ENCODE measurements around the gene MASP1. TPM values are rescaled to one million over a fixed set of nuclear protein-coding genes. Genes with fewer than 3 reads are reported as not detected.

The MASP1 gene
- total RNA-seq, 4 donors from 2014 or later: 2.3 to 26.1 (median 5.2) TPM; not detected in 1

- H3K27ac ChIP-seq: peak overlapping the region; percentile 76 to 87 (median 84)
- no peak overlapping the region for H3K4me3 ChIP-seq
Measured at GRCh38 chr3:187186375-187186774, 105.2 kb downstream of the MASP1 start.

GRCh38 chr3:187185759-187186158 is 105.8 kb downstream of the MASP1 start:
- Histone ChIP-seq H3K36me3 (no peaks in the 10 kb centered on the region), H3K27ac (peak overlapping the region in 3 of 4 donors; percentile 83 to 87 (median 84)), H3K4me3 (no peak overlapping the region), H3K27me3 (no peaks in the 10 kb centered on the region), H3K9me3 (no peaks in the 10 kb centered on the region), H3K4me1 (peaks cover 11 to 50% (median 29%) of the 10 kb centered on the region in 3 donors)
- 91 to 100% methylated on average over 4 of the region's 4 CpGs for WGBS, 2 donors (ENCODE audit: low coverage in 1 of 2)
- ATAC-seq: no peak
- TF ChIP-seq EP300 (IDR thresholded peaks at IDR 0.05) (no peak), POLR2A (IDR thresholded peaks at IDR 0.05) (no peak), CTCF (IDR thresholded peaks at IDR 0.05) (no peak), POLR2AphosphoS5 (IDR thresholded peaks at IDR 0.05) (no peak)

More at GRCh38 chr3:187186375-187186774, 105.2 kb downstream of the MASP1 start:
- TF ChIP-seq EP300 (IDR thresholded peaks at IDR 0.05): no peak
- TF ChIP-seq POLR2A (IDR thresholded peaks at IDR 0.05): no peak
- TF ChIP-seq CTCF (IDR thresholded peaks at IDR 0.05): no peak
- no peak for TF ChIP-seq POLR2AphosphoS5 (IDR thresholded peaks at IDR 0.05)
- Histone ChIP-seq H3K36me3 (no peaks in the 10 kb centered on the region), H3K27me3 (no peaks in the 10 kb centered on the region), H3K9me3 (no peaks in the 10 kb centered on the region), H3K4me1 (peaks cover 11 to 50% (median 29%) of the 10 kb centered on the region in 3 donors)
- WGBS, 2 donors (ENCODE audit: low coverage in 1 of 2): 15 to 43% methylated on average over 2 of the region's 2 CpGs
- peak; percentile 3 for ATAC-seq

Other genes starting within 250 kb of the MASP1 start
- gene RPL39L, start 152.2 kb downstream of the MASP1 start, total RNA-seq: 1 to 10 TPM; 5.4 to 8.9 (median 7.4) TPM
- gene RTP1, start 94.3 kb downstream of the MASP1 start, total RNA-seq: not detected
- 1 to 10 TPM in 2 of 4 donors, under 1 TPM in 2; 0.32 to 3.0 (median 0.91) TPM for gene RTP4, start 76.6 kb upstream of the MASP1 start, total RNA-seq